Gastrocnemius medialis (tissue), 4 donors: Measurements from ENCODE around the gene LINGO3.

ENCODE experiments used
- CTCF ChIP-seq, 5 experiments: fragments of 450-650 bp in 3 of 5; fragments of 200-600 bp in 2 of 5; sonication (generic) in 2 of 5; IDR thresholded peaks in 4 of 5; conservative IDR thresholded peaks in 1 of 5; 1 replicate in 4 of 5; 2 replicates in 1 of 5; pipeline ENCODE4 v1.5.1; 2016 to 2019; ENCODE audit warnings: antibody characterized with exemption in 5 of 5, mild to moderate bottlenecking in 3 of 5, moderate library complexity in 3 of 5
- POLR2A ChIP-seq, 2 donors: fragments of 450-650 bp; IDR thresholded peaks; one replicate each; pipeline ENCODE4 v1.6.1; 2017; ENCODE audit warnings: antibody characterized with exemption in 2 of 2, mild to moderate bottlenecking in 2 of 2, moderate library complexity in 2 of 2

DNA sequence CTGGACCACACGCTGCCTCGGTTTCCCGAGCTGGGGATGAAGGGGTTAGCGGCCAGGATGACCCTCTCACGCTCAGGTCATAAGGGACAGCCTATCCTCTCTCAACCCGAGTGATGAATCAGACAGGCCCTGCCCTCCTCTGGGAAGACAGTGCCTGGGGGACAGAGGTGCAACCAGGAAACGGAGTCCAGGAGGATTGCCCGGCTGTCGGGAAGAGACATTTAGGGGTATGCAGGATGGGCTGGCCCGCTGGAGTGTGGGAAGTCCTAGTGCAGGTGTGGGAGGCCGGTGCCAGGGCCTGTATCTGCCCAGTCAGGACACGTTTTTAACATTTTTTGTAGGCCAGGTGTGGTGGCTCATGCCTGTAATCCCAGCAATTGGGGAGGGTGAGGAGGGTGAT is 12.1 kb upstream of the LINGO3 start:
- TF ChIP-seq POLR2A (IDR thresholded peaks at IDR 0.05) (no peak), CTCF (IDR thresholded peaks at IDR 0.05 in 4 of 5, conservative IDR thresholded peaks at IDR 0.05 in 1 of 5) (no peak)
